Stimulated activated effector memory CD8-positive, alpha-beta T cell treated with anti-CD3 and anti-CD28 coated beads, Interleukin-12 subunit alpha, Interleukin-12 subunit beta, amount 100 ng/mL, for 72 hours (primary cell): ENCODE data around the gene PPCDC.
A peak's percentile ranks its signal among the peaks of the same experiment; 100 is the strongest.
"Not testable (repeated sequence)": the region's sequence is repeated elsewhere in the genome, so short reads cannot be mapped to it uniquely, and the experiment has no call there.

Experiments used
- ATAC-seq: fragments of 150-1000 bp; cut with Tn5 transposase; 2 replicates; pipeline ENCODE4 v1.10.0; 2021
- DNase-seq, 2 donors: peaks; one replicate each; pipeline ENCODE4 v3.0.0; 2021 to 2022; ENCODE audit warnings: low spot score in 2 of 2
- H3K27ac Mint-ChIP-seq: one replicate; pipeline ENCODE4 v1.8.0; 2022; ENCODE audit warnings: mild to moderate bottlenecking, mixed read lengths
- H3K36me3 Mint-ChIP-seq: one replicate; pipeline ENCODE4 v1.8.0; 2022; ENCODE audit warnings: mild to moderate bottlenecking, mixed read lengths
- H3K4me1 Mint-ChIP-seq: one replicate; pipeline ENCODE4 v1.8.0; 2022; ENCODE audit warnings: mixed read lengths
- H3K4me3 Mint-ChIP-seq: one replicate; pipeline ENCODE4 v1.8.0; 2022; ENCODE audit warnings: mild to moderate bottlenecking, mixed read lengths
- H3K9me3 Mint-ChIP-seq: one replicate; pipeline ENCODE4 v1.8.0; 2022; ENCODE audit warnings: mixed read lengths

PPCDC gene

DNA sequence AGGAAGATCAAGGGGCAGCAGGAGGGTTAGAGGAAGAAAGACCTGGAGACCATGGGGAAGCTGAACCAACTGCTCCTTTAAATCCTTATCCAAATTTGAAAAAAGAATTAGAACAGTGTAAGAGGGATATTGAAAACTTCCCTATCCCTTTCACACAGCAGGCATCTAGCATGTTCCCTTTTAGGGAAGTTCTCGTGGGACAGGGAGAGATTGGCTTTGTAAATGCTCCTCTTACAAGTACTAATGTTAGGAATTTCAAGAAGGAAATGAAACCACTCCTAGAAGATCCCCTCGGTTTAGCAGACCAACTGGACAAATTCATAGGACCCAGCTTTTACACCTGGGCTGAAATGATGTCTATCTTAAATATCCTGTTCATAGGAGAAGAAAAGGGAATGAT, 41.5 kb downstream of the PPCDC start:
- ATAC-seq (no peak), DNase-seq (no peak)
- Mint-ChIP-seq H3K27ac (no peak overlapping the region), H3K36me3 (no peaks in the 10 kb centered on the region), H3K4me3 (no peak overlapping the region), H3K4me1 (peaks cover 61% of the 10 kb centered on the region), H3K9me3 (no peaks in the 10 kb centered on the region)

DNA sequence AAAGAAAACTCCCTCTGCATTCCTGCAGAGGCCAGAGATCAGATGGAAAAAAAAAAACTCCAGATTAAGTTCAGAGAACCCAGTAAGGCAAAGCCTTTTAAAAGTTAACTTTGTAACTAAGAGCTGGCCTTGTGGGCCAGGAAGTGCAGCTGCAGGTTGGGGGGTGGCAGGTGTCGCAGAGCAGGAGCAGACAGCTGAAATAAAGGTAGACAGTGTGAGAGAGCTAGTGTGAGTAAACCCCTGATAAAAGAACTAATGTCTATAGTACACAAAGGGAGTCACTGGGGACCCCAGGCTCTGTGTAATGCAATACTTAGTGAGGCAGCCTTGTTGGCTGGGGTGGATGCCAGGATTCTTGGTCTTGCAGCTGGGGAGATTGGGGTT, 42.1 kb downstream of the PPCDC start:
- DNase-seq (peak in 1 of 2 donors; percentile 49), ATAC-seq (no peak)
- H3K36me3 Mint-ChIP-seq, result no peaks in the 10 kb centered on the region
- H3K4me3 Mint-ChIP-seq, result peak overlapping the region; percentile 6
- H3K9me3 Mint-ChIP-seq, result no peaks in the 10 kb centered on the region
- peaks cover 62% of the 10 kb centered on the region for H3K4me1 Mint-ChIP-seq
- H3K27ac Mint-ChIP-seq, result peak overlapping the region; percentile 18

DNA sequence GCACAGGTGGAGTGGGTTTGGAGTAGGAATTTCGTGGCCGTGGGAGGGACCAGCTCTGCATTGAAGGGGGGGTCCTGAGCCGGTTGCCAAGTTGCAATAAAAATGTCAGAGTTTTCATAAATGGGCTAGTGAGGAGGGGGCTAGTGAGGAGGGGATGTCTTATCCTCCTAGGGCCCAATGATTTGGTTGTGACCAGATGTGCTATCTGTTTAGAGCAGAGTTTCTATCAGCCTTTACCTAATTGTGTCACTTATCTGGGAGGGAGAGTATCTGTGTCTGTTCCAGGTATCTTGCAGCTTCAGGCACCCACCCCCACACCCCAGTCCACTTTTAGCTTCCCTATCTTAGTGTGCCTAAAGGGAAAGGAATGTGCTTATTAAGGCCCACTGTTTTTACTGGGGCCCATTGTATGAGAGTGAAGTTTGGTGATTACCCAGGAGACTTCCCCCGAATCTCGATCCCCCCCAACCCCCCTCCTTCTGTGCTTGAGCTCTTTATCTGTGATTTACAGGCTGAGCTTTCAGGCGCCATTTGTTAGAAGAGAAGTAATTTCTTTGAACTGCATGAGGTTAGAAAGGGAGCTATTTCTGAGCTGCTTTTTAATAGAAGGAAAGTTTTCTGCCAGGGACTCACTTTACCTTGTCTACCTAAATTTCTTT, 42.6 kb downstream of the PPCDC start:
- Mint-ChIP-seq H3K36me3 (no peaks in the 10 kb centered on the region), H3K4me1 (peaks cover 61% of the 10 kb centered on the region), H3K27ac (peak overlapping the region; percentile 82), H3K9me3 (no peaks in the 10 kb centered on the region), H3K4me3 (peak overlapping the region; percentile 49)
- ATAC-seq, result no peak
- DNase-seq, result no peak

DNA sequence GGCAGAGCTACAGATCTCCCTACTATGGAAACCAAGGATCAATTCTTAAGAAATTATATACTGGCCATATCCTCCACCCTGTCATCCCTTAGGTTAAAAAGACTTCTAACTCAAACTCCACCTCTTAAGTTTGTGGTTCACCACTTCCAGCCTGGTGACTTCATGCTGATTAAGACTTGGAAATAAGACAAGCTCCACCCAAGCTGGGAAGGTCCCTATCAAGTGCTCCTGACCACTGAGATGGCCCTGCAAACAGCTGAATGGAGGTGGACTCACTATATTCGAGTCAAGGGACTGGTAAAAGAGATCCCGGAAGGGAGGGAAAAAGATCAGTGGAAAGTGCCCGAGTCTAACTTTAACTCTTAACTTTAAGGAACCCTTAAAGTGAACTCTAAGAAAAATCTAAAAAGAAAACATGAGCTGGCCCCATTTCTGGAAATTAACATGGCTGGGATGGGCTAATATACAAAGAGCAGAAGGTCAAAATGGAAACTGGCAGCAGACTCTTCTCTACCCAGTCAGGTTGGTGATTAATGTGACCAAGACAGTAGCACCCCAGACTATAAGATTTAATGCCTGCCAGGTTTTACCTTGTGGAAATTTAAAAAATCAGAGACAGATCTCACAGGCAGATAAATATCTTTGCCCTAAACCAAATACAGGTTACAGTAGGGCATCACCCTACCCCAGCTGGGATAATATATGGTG, 43.9 kb downstream of the PPCDC start:
- ATAC-seq (peak; percentile 88), DNase-seq (peak; percentile 31 to 74)
- no peaks in the 10 kb centered on the region for H3K9me3 Mint-ChIP-seq
- H3K4me3 Mint-ChIP-seq, result peak overlapping the region; percentile 49
- H3K27ac Mint-ChIP-seq, result peak overlapping the region; percentile 21
- H3K4me1 Mint-ChIP-seq, result peaks cover 54% of the 10 kb centered on the region
- no peaks in the 10 kb centered on the region for H3K36me3 Mint-ChIP-seq

DNA sequence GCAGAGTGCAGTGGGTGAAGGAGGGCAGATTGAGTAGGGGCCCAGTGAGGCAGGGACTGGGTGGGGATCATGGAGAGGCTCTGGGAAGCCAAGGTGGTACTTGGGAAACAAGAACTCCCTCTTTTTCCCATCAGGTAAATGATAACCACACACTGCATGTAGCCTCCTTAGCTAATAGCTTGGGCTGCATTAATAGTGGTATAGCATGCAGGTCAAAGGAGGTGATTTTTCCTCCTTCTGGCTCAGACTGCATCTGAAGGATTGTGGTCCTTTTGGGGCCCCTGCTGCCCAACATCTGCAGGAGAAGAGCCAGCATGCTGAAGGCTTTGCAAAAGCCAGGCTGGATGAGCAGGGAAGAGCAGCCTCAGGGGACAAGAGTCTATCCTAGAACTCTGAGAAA, 45.4 kb downstream of the PPCDC start:
- Mint-ChIP-seq H3K4me3 (no peak overlapping the region), H3K27ac (no peak overlapping the region), H3K9me3 (no peaks in the 10 kb centered on the region), H3K36me3 (no peaks in the 10 kb centered on the region), H3K4me1 (peaks cover 50% of the 10 kb centered on the region)
- DNase-seq, result no peak
- ATAC-seq, result no peak

DNA sequence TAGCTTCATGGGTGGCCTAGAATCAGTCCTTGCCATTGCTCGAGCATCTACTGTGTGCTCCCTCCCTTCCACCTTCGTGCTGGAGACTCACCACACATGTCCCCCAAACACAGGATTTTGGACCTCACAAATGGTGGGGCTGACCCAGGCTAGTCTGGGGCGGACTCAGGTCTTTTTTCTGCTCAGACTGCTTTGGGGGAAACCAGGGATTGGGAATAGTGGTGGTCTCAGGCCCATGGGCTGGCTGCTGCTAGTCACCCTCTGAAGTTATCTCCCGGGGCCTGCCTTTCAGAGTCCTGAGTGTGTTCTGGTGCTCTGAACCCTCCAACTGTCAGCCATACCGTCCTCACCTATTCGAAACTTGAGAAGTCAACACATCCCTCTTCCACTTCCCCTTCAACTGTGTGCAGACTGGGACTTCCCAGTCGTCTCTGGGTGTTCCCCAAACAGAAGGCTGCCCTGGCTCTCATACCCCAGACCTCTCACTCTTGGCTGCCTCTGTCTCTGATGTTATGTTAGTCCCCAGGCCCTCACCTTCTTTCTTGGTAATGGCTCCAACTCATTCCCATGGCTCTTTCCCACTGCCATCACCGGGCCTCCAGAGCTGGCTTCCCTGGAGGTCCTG, 46.0 kb downstream of the PPCDC start:
- Mint-ChIP-seq H3K36me3 (no peaks in the 10 kb centered on the region), H3K27ac (no peak overlapping the region), H3K4me3 (peak overlapping the region; percentile 6), H3K9me3 (no peaks in the 10 kb centered on the region), H3K4me1 (peaks cover 48% of the 10 kb centered on the region)
- ATAC-seq, result peak; percentile 43
- no peak for DNase-seq

DNA sequence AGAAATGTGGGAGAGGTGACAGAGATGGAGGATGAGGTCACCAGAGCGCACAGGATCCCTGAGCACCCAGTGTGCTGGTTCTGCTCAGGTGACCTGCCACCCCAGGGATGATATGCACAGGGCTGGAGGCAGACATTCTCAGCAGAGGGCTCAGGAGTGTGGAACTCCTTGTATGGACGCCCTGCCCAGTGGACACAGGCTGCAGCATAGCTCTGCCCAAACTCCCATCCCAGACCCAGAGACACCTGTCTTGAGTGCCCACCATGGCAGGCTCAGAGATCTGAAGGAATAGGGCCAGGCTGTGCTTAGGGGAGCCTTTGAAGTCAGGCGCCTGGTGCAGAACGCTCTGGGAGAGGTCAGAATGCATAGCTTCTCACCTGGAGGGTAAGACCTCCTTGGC, 47.3 kb downstream of the PPCDC start:
- Mint-ChIP-seq H3K27ac (no peak overlapping the region), H3K4me1 (peaks cover 38% of the 10 kb centered on the region), H3K4me3 (no peak overlapping the region), H3K9me3 (peaks cover 4% of the 10 kb centered on the region), H3K36me3 (no peaks in the 10 kb centered on the region)
- no peak for DNase-seq
- ATAC-seq, result no peak

DNA sequence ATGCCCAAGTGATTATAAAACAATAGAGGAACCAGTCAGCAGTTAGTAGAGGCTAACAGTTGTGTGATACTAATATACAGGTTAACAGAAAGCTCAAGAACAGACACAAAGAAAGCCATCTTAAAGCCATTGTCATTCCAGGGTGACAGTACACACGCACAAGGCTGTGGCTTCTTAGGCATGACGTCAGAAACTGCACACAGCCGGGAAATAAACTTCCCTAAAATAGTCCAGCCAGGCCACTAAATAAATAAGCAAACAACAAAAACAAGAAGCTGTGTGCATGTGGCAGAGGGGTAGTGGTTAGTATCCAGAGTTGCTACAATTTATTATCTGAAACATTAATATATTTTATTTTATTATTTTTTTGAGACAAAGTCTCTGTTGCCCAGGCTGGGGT, 49.8 kb downstream of the PPCDC start:
- H3K4me3 Mint-ChIP-seq, result no peak overlapping the region
- H3K36me3 Mint-ChIP-seq, result no peaks in the 10 kb centered on the region
- H3K27ac Mint-ChIP-seq, result no peak overlapping the region
- no peak for ATAC-seq
- DNase-seq, result no peak
- peaks cover 18% of the 10 kb centered on the region for H3K4me1 Mint-ChIP-seq
- peaks cover 5% of the 10 kb centered on the region for H3K9me3 Mint-ChIP-seq

DNA sequence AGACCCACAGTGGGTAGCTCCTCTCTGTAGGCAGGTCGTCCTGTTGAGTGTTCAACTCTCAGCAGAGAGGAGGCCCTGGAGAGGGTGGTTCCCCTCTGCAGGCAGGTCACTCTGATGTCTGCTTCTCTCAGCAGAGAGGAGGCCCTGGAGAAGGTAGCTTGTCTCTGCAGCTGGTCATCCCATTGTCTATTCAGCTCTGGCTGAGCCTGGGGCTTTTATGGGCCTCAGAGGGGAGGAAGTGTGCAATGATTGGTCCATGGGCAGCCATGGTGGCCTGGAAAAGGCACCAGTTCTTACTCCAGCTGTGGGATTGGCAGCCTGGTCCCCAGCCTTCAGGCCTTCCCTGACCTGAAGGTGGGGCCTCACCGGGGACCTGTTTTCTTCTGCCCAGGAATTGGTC, 52.9 kb downstream of the PPCDC start:
- no peak for DNase-seq
- ATAC-seq, result no peak
- H3K4me1 Mint-ChIP-seq, result no peaks in the 10 kb centered on the region

DNA sequence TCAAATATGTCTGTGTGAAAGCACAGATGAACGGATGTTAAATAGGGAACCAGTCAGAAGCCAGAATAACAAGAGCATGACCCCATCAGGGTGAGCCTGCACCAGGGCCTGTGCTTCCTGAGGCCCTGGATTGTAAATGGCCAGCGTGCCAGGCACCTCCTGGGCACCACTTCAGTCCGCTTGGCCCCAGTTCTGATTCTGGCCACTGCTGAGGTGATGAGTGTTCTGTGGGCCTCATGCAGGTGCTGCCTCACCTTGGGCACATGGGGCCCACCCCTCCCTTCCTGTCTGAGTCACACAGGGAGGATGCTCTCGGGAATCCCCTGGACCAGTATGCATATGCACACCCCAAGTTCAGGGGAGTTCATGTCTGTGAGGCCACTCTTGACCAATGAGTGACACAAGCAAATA, 54.2 kb downstream of the PPCDC start:
- peak; percentile 75 for ATAC-seq
- H3K36me3 Mint-ChIP-seq, H3K4me1 Mint-ChIP-seq, H3K4me3 Mint-ChIP-seq, H3K9me3 Mint-ChIP-seq, H3K27ac Mint-ChIP-seq, DNase-seq: not testable (repeated sequence)

More for the DNA sequence above, 52.9 kb downstream of the PPCDC start:
- Mint-ChIP-seq H3K4me3 (no peak overlapping the region), H3K27ac (no peak overlapping the region), H3K9me3 (peaks cover 5% of the 10 kb centered on the region), H3K36me3 (no peaks in the 10 kb centered on the region)

DNA sequence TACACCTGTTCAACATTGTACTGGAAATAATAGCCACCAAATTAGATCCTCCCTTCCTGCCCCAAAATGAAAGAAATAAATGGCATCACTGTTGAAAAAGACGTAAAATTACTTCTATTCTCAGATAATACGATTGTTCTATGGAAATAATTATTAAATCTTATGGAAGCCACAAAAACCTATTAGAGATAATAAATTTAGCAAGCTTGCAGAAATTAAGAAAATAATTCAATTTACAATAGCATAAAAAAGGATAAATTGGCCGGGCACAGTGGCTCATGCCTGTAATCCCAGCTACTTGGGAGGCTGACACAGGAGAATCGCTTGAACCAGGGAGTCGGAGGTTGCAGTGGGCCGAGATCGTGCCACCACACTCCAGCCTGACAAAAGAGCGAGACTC, 57.8 kb downstream of the PPCDC start:
- Mint-ChIP-seq H3K4me3 (no peak overlapping the region), H3K9me3 (no peaks in the 10 kb centered on the region), H3K4me1 (no peaks in the 10 kb centered on the region), H3K36me3 (no peaks in the 10 kb centered on the region), H3K27ac (no peak overlapping the region)
- DNase-seq (no peak), ATAC-seq (no peak)

DNA sequence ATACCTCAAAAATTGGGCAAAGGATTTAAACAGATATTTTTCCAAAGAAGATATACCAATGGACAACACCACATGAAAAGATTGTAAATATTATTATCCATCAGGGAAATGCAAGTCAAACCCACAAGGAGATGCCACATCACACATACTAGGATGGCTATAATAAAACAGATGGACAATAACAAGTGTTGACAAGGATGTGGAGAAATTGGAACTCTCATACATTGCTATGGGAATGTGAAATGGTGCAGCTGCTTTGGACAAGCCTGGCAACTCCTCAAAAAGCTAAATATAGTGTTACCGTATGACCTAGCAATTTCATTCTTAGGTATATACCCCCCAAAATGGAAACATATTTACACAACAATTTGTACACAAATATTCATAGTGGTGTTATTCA, 59.3 kb downstream of the PPCDC start:
- DNase-seq (no peak), ATAC-seq (no peak)
- Mint-ChIP-seq H3K36me3 (no peaks in the 10 kb centered on the region), H3K4me1 (no peaks in the 10 kb centered on the region), H3K9me3 (peaks cover 2% of the 10 kb centered on the region), H3K27ac (no peak overlapping the region), H3K4me3 (no peak overlapping the region)

DNA sequence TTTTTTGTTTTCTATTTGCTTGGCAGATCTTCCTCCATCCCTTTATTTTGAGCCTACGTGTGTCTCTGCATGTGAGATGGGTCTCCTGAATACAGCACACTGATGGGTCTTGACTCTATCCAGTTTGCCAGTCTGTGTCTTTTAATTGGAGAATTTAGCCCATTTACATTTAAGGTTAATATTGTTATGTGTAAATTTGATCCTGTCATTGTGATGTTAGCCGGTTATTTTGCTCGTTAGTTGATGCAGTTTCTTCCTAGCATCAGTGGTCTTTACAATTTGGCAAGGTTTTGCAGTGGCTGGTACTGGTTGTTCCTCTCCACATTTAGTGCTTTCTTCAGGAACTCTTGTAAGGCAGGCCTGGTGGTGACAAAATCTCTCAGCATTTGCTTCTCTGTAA, 62.3 kb downstream of the PPCDC start:
- H3K4me1 Mint-ChIP-seq, H3K9me3 Mint-ChIP-seq, ATAC-seq, H3K4me3 Mint-ChIP-seq, DNase-seq, H3K27ac Mint-ChIP-seq, H3K36me3 Mint-ChIP-seq: not testable (repeated sequence)

DNA sequence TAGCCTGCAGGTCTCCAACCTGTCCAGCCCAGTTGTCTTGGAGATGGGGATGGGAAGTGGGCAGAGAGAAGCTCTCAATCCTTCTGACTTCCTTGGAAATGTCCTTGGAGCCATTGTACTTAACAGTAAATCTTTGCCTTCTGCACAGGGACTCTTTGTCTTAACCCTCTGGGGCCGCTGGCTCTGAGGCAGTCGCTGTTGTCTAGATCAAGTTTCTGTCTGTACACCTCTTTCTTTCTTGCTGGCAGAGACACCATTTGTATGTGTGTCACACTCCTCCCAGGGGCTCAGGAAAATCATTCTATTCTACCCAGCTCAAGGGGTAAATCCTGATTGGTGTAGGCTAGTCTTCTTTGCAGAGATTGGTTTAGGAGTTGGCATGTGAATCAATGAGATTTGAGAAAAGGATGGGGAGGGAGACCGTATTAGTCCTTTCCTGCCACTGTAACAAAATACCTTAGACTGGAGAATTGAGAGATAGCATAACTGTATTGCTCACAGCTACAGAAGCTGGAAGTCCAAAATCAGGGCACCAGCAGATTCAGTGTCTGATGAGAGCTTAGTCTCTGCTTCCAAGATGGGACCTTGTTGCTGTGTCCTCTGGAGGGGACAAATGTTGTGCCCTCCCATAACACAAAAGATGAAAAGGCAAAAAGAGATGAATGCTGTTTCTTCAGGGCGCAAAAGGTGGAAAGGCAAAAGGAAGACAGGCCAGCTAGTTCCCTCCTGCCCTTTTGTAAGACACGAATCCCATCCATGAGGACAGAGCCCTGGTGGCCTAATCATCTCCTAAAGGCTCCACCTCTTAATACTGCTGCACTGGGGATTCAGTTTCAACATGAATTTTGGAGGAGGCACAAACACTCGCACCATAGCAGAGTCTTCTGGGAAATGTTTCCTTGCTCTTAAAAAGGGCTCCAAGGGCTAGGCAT, 66.3 kb downstream of the PPCDC start:
- Mint-ChIP-seq H3K4me3 (no peak overlapping the region), H3K27ac (no peak overlapping the region), H3K36me3 (no peaks in the 10 kb centered on the region), H3K4me1 (peaks cover 14% of the 10 kb centered on the region), H3K9me3 (peaks cover 2% of the 10 kb centered on the region)
- DNase-seq (no peak), ATAC-seq (no peak)

DNA sequence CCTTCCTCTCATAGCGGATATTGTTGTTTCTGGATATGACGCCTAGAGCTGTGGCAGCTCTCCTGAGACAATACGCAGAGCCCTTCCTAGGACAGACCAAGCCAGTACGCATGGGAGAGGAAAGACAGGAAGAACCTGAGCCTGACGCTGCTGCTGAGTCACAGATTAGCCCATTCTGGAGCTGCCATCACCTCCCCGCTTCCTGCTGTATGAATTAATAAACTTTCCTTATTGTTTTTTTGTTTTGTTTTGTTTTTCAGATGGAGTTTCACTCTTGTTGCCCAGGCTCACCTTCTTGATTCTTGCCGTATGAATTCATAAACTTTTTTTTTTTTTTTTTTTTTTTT, 67.0 kb downstream of the PPCDC start:
- DNase-seq (no peak), ATAC-seq (no peak)
- Mint-ChIP-seq H3K36me3 (no peaks in the 10 kb centered on the region), H3K9me3 (peaks cover 2% of the 10 kb centered on the region), H3K4me1 (peaks cover 14% of the 10 kb centered on the region), H3K27ac (no peak overlapping the region), H3K4me3 (no peak overlapping the region)
